GM12865 (cell line): ENCODE results near the gene SFXN1.

Source experiments
- DNase-seq: peaks from one replicate; pipeline ENCODE4 v3.0.0; 2010; ENCODE audit warnings: low read depth
- H3K4me3 ChIP-seq: 2 replicates; pipeline ENCODE4 v1.5.1; 2011; ENCODE audit warnings: mild to moderate bottlenecking, low read depth, low read length, control low read depth
- TF ChIP-seq, protein P1 (sequence below): IDR thresholded peaks from 2 replicates; pipeline ENCODE4 v1.5.1; 2011; ENCODE audit warnings: low read length, control low read depth, low read depth, inconsistent platforms; ENCODE audit not compliant: insufficient read depth; ENCODE audit errors: missing control alignments

SFXN1 gene, protein sequence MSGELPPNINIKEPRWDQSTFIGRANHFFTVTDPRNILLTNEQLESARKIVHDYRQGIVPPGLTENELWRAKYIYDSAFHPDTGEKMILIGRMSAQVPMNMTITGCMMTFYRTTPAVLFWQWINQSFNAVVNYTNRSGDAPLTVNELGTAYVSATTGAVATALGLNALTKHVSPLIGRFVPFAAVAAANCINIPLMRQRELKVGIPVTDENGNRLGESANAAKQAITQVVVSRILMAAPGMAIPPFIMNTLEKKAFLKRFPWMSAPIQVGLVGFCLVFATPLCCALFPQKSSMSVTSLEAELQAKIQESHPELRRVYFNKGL

DNA sequence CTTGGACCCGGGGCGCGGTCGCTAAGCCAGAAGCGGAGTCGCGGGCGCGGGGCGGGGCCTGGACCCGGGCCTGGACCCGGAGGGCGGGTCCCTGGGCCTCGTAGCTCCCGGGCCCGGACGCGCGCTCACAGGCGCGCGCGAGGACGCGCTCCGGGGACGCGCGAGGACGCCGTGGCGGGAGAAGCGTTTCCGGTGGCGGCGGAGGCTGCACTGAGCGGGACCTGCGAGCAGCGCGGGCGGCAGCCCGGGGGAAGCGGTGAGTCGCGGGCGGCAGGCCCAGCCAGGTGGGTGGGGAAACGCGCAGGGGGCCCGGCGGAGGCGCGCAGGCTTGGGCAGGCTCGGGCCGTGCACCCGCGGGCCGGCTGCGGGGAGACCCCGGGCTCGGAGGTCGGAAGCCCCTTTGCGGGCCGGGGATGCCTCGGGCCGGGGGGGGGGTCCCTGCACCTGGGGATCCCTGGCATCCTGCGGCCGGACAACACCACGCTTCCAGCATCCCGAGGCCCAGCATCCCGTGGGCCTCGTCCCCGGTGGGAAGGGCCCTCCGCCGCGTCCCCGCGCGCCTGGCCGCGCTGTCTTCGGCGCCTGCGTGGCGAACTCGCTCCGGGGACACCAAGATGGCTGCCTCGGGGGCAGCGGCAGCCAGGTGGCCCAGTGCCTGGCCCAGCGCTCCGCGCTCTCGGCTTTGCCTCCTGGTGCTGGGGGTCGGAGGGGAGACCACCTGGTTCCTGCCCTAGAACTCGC lies at the start of gene SFXN1:
Gene SFXN1 (plus strand): TSS at position 177 of the 741 bp plus-strand sequence. CDS start 13,544 bp downstream, outside the sequence.
- peak; percentile 87 for DNase-seq
- TF ChIP-seq, protein P1, sequence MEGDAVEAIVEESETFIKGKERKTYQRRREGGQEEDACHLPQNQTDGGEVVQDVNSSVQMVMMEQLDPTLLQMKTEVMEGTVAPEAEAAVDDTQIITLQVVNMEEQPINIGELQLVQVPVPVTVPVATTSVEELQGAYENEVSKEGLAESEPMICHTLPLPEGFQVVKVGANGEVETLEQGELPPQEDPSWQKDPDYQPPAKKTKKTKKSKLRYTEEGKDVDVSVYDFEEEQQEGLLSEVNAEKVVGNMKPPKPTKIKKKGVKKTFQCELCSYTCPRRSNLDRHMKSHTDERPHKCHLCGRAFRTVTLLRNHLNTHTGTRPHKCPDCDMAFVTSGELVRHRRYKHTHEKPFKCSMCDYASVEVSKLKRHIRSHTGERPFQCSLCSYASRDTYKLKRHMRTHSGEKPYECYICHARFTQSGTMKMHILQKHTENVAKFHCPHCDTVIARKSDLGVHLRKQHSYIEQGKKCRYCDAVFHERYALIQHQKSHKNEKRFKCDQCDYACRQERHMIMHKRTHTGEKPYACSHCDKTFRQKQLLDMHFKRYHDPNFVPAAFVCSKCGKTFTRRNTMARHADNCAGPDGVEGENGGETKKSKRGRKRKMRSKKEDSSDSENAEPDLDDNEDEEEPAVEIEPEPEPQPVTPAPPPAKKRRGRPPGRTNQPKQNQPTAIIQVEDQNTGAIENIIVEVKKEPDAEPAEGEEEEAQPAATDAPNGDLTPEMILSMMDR = no peak
- peak within 1 kb of the TSS; percentile 92 for H3K4me3 ChIP-seq

DNA sequence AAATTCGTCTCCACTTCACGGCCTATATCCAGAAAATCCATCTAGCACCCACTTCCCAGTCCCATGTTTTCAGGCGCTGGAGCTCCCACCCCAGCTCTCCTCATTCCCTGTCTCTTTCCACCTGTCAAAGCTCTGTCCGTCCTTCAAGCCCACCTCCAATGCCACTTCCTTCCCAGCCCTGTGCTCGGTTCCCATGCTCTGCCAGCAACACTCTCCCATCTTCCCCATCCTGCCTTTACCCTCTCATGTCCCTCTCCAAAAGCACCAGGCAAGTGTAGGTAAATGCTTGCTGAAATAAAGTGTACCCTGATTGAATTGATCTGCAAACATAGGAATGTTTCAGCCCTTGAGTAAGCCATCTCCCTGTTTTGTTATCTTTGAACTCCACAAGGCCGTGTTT lies 43.6 kb upstream of the SFXN1 start:
- DNase-seq = no peak
- TF ChIP-seq, protein P1 = no peak
- H3K4me3 ChIP-seq = no peak overlapping the region

DNA sequence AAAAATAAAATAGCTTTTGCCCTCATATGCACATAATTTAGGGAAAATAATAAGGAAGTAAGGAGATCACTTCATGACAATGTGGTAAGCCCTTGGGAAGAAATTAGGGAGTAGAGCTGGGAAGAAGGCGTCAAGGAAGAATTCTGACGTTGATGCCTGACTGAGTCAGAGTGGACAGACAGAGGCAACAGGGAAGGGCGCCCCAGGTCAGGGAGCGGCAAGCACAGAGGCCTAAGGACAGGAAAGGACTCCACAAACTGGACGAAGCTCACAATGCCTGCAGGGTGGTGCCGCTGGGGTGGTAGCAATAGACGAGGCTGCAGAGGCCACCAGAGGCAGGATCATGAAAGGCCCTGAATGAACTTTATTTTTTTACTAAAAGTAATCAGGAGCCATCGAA lies 42.0 kb upstream of the SFXN1 start:
- TF ChIP-seq, protein P1 = no peak
- H3K4me3 ChIP-seq = no peak overlapping the region
- no peak for DNase-seq

DNA sequence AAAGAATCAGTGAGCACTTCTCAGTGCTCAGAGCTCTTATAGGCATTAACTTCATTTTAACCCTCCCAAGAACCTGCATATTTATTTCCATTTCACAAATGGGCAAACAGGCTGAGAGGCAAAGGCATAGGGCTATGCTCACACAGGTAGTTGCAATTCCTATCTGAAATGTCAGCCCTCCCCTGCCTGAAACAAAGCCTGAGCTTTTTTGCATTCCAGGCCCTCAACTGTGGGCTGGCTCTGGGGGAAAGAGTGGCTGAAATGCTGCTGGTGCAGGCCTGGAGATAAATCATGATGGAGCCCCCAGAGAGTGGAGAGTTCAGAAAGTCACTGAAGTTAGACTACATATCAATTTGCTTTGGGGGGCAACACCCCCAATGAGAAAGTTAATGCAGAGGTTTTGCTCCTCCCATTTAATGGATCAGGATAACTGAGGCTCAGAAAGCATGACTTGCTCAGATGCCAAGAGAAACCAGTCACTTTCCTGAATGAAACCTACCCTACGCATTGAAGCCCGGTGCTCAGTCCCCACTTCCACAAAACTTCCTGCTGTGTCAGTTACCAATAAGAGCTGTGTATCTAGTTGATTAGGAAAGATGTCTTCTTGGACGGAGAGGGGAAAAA lies 40.0 kb upstream of the SFXN1 start:
- TF ChIP-seq, protein P1 = no peak
- no peak for DNase-seq

DNA sequence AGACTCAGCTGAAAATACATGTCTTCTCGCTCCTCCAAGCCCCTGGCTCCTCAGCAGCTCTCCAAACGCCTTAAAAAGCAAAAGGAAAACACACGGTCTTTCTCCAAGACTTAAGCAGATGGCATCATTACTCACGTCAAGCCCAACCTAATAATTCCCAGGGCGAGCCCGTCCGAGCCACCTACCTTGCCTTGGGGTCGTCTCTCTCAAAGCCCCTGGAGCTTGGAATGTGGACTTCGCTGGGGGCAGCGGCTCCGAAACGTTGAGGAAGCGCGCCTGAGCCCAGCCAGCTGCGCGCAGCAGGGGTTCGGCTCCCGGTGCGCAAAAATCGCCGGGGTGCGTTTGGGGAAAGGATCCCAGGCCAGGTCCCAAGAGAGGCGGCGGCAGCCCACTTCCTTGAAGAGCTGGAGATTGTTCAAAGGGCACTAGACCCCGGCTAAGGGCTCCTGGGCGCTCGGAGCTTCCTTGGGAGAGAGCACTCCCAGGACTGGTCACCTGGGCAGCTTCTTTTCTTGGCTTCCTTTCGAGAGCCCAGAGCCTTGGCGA lies 34.8 kb upstream of the SFXN1 start:
- H3K4me3 ChIP-seq = no peak overlapping the region
- DNase-seq = no peak
- TF ChIP-seq, protein P1 = no peak

More for the DNA sequence above, 40.0 kb upstream of the SFXN1 start:
- no peak overlapping the region for H3K4me3 ChIP-seq

DNA sequence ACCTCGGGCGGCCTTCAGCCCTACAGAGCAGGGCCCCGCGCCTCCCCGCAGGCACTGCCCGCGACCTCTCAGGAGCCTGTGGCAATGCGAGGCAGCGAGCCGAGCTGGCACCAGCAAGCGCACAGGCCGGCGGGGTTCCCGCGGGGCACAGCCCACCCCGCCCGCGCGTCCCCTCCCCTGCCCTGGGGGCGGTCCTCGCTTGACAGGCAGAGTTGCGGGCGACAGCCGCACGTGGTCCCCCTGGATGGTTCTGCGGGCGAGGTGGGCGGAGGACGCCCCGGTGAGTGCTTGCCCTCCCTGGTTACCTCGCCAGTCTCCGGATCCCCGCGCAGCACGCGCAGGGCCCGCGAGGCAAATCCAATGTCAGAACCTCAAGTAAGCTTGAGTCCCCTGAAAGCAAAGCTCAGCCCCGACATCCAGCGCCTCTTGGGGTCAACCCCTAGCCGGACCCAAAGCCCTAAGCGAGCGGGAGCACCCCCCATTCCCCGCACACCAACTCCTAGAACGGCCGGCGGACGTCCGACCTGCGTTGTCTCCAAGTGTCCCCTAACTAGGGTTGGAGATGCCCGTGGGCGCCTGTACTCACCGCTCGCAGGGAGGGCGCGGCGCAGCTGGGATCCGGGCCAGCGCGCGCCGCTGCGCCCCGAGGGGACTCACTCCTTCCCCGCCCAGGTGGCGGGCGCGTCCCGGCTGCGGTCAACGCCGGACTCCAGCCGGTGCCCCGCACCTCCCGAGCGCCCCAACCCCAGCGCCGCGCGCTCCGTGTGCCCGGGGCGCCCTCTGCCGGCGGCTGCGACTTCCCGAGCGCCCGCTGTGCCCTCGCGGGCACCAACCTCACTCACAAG lies 34.1 kb upstream of the SFXN1 start, which contains the start of gene DRD1:
Gene DRD1 (minus strand): TSS at position 123 of the 845 bp plus-strand sequence. CDS start 1,083 bp downstream, outside the sequence.
- TF ChIP-seq, protein P1 = peak; percentile 70
- peak; percentile 29 for DNase-seq
- H3K4me3 ChIP-seq = no peak within 1 kb of the TSS
